Stimulated activated CD4-positive, alpha-beta T cell treated with anti-CD3 and anti-CD28 coated beads, Interleukin-2, amount 100 ng/mL, for 48 hours (primary cell): Measurements from ENCODE around the gene SPACA5.
A peak's percentile ranks its signal among the peaks of the same experiment; 100 is the strongest.
"Not testable (repeated sequence)": the region's sequence is repeated elsewhere in the genome, so short reads cannot be mapped to it uniquely, and the experiment has no call there.

Source experiments
- DNase-seq, 2 donors: peaks; one replicate each; pipeline ENCODE4 v3.0.0-alpha.2; 2020

Gene SPACA5

GRCh38 chrX:48006688-48007087 lies at the start of gene SPACA5:
Gene SPACA5, plus strand, starts transcription at chrX:48006988. Its CDS starts 815 bp downstream, at chrX:48007803.
- not testable (repeated sequence) for DNase-seq

DNA sequence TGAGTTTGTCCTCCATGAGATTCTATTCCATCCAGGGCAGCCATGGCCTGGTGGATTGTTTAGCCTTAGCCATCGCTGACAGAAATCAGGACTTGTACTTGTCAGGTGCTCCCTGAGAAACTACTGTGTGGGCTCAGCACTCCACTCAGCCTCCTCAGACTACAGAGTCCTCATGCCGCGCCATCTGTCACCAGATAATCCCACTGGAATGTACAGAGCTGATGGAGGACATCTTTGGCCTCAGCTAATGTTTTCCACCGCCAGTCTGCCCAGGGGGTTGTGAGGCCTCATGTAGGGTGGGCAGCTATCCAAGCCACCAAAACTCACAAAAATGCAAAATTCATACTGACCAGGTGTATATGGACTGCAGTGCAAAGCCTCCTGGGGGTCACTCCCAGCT lies 48.6 kb upstream of the SPACA5 start:
- DNase-seq: not testable (repeated sequence)

DNA sequence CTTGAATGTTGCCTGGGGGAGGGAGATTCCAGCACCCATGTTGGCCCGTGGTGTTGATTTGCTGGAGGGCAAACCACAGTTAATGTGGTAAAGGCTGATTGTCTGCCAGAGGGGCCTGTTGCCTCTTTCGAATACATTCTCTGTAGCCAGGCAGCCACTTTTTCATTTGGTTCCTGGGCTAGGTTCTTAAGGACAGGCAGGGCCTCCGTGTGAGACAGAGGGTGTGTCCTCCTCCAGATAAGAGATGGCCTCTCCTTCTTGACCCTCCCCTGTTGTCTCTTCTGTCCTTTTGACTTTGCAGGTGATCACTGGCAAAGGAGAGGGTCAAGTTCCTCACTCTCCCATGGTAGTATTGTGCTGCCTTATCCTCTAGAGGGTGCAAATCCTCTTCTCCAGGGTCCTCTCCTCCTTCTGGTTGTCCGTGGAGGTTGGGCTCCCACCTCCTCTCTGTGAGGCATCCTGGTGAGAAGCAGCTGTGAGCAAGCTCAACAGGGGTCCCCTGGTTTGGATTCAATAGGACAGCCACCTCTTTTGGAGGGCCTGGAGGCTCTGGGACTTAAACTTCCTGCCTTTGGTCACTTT lies 47.9 kb upstream of the SPACA5 start:
- DNase-seq: no peak

DNA sequence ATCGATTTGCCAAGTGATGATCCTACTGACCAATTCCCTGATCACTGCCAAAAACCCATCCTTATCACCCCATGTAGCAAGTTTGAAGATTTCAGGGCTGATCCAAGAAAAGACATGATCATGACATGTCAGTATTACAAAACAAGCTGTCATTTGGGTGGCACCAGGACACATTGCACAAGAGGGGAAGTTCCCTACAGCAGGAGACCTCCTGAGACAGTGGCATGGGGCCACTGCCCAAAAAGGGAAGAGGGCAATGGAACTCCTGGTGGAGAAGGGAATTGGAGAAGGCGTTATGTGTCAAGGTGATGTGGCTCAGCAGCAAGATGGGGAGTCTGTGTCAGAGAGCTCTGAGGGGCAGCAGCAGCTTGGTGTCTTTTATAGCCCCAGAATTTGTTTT lies 46.4 kb upstream of the SPACA5 start:
- no peak for DNase-seq

DNA sequence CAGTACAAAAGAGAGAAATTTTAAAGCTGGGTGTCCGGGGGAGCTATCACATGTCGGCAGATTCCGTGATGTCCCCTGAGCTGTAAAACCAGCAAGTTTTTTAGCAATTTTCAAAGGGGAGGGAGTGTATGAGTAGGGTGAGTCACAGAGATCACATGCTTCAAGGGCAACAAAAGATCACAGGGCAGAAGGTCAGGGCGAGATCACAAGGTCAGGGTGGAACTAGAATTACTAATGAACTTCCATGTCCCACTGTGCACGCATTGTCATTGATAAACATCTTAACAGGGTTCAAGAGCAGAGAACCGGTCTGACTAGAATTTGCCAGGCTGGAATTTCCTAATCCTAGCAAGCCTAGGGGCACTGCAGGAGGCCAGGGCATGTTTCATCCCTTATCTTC lies 45.0 kb upstream of the SPACA5 start:
- not testable (repeated sequence) for DNase-seq

DNA sequence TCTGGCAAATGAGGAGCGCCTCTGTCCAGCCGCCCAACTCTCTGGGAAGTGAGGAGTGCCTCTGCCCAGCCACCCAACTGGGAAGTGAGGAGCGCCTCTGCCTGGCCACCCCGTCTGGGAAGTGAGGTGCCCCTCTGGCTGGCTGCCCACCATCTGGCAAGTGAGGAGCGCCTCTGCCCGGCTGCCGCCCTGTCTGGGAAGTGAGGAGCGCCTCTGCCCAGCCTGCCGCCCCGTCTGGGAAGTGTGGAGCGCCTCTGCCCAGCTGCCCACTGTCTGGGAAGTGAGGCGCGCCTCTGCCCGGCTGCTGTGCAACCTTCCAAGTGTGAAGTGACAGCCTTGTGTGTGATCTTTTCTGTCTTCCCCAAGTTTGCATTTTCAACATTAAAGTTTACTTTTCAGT lies 41.3 kb upstream of the SPACA5 start:
- DNase-seq: not testable (repeated sequence)

DNA sequence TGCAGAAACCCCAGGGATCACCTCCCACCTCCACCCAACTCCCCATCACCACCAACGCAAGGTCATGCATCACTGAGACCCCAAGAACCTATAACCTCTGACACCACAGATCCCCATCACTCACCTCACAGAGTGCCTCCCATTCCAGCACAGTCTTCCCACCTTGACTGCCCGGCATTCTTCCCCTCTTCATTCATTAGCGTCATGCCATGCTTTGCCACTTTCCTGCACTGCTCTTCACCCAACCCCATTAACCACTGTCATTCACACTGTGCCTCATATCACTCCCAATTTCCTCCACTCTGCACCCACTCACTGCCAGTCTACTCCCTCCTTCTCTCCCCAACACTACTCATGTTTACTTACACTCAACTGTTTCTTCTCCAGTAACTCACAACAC lies 33.6 kb upstream of the SPACA5 start:
- no peak for DNase-seq

GRCh38 chrX:47976254-47977151 lies 30.3 kb upstream of the SPACA5 start:
- DNase-seq: no peak

DNA sequence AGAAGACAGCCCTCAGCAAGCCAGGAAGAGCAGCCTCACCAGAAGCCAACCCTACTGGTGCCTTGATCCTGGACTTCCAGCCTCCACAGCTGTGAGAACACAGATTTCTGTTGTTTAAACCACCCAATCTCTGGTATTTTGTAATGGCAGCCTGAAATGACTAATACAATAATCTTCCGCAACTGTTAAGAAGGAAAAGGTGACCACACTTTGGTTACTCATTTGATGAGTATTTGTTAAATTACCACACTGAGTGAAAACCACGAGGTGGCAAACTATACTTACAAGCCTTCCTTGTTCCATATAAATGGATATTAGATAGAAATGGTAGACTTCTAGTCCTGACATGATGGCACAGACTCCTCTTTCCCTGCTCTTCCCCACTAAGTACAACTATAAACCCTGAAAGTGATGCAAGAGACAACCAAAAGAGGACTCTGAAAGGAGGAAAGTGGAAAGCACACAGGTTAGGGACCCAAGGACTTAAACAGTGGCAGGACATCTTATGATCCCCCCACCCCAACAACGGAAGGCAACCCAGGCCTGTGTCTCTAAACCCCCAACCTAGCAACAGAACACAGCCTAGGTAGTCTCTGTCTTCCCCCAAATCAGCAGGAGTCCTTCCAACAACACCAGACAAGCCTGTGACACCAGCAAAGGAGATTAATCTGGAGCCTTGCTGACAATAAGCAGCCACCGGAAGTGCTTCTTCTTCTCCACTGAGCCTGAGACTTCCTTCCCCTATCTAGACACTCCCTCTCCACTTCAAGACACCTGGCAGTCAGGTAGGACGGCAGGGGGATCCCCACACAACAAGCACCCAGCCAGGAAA lies 15.3 kb upstream of the SPACA5 start:
- DNase-seq: no peak

- no peak for DNase-seq
These were observed 14.8 kb upstream of the SPACA5 start for GRCh38 chrX:47992095-47992380.

- no peak for DNase-seq
These were observed 14.1 kb upstream of the SPACA5 start for GRCh38 chrX:47992669-47993068.

DNA sequence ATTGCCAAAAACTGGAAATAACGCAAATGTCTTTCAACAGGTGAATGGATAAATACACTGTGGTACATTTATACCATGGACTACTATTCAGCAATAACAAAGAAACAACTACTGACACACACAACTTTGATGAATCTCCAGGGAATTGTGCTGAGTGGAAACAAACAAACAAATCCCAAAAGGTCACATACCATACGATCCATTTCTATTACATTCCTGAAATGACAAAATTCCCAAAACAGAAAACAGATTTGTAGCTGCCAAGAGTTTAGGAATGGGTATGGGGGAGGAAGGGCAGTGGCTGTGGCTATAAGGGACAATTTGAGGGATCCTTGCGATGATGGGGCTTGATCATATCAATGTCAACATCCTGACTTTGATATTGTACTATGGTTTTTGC lies 5.5 kb upstream of the SPACA5 start:
- DNase-seq: no peak

DNA sequence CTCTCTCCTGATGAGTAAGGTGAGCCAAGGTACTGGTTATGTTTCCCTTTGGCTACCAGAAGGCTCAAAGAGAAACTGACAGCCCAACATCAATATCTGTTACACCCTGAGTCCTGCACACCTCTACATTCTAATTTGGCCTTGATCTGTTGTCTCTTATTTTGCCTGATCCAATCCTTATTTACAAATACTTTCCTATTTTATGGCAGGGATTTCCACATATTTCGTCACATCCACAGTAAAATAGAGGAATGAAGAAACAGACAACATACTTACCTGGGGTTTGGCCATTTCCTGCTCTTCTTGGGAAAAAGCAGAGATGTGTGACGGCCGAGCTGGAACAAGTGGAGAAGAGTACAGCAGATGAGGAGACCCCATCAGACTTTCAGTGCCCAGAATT lies 4.5 kb upstream of the SPACA5 start:
- DNase-seq: no peak

DNA sequence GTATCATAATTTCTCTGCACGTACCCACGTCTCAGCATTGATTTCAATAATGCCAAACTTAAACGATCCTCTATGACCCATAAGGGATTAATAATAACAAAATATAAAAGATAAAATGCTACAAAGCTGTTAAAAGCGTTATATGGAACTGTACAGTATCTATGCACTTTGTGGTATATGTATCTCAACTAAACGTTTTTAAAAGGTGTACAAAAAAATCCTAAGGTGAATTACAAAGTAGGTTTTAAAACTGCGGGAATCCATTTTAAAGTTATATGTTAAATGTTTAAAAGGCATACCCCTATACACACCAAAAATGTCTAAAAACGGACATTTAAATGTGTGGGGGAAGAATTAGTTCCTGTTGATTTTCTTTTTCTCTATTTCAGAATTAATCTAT lies 3.9 kb upstream of the SPACA5 start:
- no peak for DNase-seq

GRCh38 chrX:48003367-48003757 lies 3.4 kb upstream of the SPACA5 start:
- no peak for DNase-seq

DNA sequence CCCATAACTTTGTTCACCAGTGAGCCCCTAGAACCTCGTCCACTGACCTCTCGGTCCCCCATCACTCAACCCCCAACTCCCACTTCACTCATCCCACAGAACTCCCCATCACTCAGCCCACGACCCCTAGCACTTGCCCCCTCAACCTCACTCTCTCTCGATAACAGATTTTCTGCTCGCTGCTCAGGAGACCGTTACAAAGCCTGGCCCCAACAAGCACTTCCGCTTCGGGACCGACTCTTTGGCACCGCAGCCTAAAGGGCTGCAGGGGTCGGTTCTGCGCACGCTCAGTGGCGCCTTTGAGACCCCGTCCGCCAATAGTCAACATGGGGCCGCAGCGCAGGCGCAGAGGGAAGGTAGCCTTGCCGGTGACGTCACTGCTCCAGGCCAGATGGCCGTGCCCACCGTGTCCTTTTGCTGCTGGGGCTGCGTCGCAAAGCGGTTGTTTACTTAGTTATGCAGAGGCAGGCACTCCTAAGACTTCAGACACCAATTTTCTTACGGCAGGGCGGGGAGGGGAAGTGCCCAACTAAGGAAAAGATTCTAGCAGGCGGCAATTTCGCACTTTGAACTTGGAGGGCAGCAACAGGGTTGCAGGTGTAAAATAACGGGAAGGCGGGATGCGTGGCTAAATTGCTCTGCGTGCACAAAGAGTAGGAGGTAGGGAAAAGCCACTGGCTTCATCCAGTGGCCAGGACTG lies 2.9 kb upstream of the SPACA5 start, which contains the start of gene ZNF182:
TSS of gene ZNF182 (minus strand) at position 232 of the 700 bp plus-strand sequence. CDS start 1,380 bp downstream, outside the sequence.
- DNase-seq: peak; percentile 77 to 86

DNA sequence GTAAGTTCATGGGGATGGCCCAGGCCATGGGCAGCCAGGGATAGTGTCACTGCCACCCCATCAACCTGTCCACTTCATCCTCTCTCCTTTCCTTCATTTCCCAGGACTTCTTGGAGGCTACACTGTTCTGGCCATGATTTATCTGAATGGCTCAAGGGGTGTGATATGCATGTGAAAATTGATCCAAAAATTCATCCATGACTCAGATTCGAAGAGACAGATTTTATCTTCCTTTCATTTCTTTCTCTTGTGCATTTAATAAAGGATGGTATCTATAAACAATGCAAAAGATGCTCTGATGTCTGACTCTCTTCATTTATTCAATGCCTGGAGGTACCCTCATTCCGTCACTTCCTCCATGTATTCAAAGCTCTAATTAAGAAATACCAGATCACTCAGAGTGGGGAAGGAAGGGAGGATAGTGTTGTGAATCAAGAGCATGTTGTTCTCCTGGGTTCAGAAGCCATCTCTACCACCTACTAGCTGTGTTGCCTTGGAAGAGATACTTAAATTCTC lies 2.7 kb downstream of the SPACA5 start:
- DNase-seq: not testable (repeated sequence)

- not testable (repeated sequence) for DNase-seq
These were observed 10.0 kb downstream of the SPACA5 start for GRCh38 chrX:48016583-48017310.

- DNase-seq: not testable (repeated sequence)
These were observed 13.1 kb downstream of the SPACA5 start for GRCh38 chrX:48019892-48020291.

DNA sequence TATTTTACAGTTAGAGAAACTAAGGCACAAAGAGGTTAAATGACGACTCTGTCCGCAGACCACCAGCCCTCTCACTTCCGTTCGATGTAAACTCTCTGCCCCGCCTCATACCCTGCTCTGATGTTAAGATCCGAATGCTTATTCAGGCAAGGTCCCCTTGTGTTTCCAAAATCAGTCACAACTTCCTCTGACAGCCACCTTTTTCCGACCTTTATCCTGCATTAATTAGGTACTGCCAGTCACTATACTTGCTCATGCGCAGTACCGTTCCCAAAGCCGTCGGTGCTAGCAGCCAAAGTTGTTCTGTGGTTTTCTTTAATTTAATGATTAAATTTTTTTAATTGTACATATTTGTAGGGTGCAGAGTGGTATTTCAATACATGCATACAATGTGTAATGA lies 13.7 kb downstream of the SPACA5 start:
- DNase-seq: peak in 1 of 2 donors; percentile 2

GRCh38 chrX:48021026-48021900 lies 14.5 kb downstream of the SPACA5 start:
- peak; percentile 56 to 64 for DNase-seq
